C4-2B (cell line): ENCODE results near the gene TNFAIP6.

Source experiments
- ZFX ChIP-seq: fragments of 450-650 bp; IDR thresholded peaks from 2 replicates; pipeline ENCODE4 v1.6.1; 2017
- TF ChIP-seq, protein P1 (sequence below): fragments of 450-650 bp; conservative IDR thresholded peaks from 2 replicates; pipeline ENCODE4 v1.5.1; 2017; ENCODE audit warnings: mild to moderate bottlenecking

- TF ChIP-seq, protein P1, sequence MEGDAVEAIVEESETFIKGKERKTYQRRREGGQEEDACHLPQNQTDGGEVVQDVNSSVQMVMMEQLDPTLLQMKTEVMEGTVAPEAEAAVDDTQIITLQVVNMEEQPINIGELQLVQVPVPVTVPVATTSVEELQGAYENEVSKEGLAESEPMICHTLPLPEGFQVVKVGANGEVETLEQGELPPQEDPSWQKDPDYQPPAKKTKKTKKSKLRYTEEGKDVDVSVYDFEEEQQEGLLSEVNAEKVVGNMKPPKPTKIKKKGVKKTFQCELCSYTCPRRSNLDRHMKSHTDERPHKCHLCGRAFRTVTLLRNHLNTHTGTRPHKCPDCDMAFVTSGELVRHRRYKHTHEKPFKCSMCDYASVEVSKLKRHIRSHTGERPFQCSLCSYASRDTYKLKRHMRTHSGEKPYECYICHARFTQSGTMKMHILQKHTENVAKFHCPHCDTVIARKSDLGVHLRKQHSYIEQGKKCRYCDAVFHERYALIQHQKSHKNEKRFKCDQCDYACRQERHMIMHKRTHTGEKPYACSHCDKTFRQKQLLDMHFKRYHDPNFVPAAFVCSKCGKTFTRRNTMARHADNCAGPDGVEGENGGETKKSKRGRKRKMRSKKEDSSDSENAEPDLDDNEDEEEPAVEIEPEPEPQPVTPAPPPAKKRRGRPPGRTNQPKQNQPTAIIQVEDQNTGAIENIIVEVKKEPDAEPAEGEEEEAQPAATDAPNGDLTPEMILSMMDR: no peak
- TF ChIP-seq ZFX: no peak
Observed at GRCh38 chr2:151407281-151407680, 49.9 kb downstream of the TNFAIP6 start.
